K562 (cell line): ENCODE measurements around the gene FXYD1. TPM values are rescaled to one million over a fixed set of nuclear protein-coding genes. Genes with fewer than 3 reads are reported as not detected.

Source experiments
- EZH2 ChIP-seq: IDR thresholded peaks from 2 replicates; pipeline ENCODE4 v1.6.1; 2012; ENCODE audit warnings: low read depth, mild to moderate bottlenecking, inconsistent platforms, low read length, borderline replicate concordance
- IFI16 ChIP-seq: fragments of 250-450 bp; sonication (Bioruptor Pico); IDR thresholded peaks from 2 replicates; pipeline ENCODE4 v2.1.2; 2022; ENCODE audit warnings: mild to moderate bottlenecking, inconsistent platforms
- KLF13 ChIP-seq: fragments of 450-650 bp; IDR thresholded peaks from 2 replicates; pipeline ENCODE4 v1.6.1; 2016; ENCODE audit warnings: missing genetic modification characterization, low read depth, mild to moderate bottlenecking, missing compliant biosample characterization, moderate library complexity, borderline replicate concordance
- RFX1 ChIP-seq: fragments of 450-650 bp; IDR thresholded peaks from 2 replicates; pipeline ENCODE4 v1.6.1; 2016; ENCODE audit warnings: mild to moderate bottlenecking, moderate library complexity
- ZBTB8A ChIP-seq: fragments of 450-650 bp; IDR thresholded peaks from 2 replicates; pipeline ENCODE4 v1.6.1; 2018; ENCODE audit warnings: mild to moderate bottlenecking, moderate library complexity; ENCODE audit not compliant: partially characterized antibody
- ZNF589 ChIP-seq: fragments of 200-800 bp; sonication (Bioruptor generic); IDR thresholded peaks from 2 replicates; pipeline ENCODE4 v1.6.1; 2016; ENCODE audit warnings: low read depth, missing genetic modification characterization, missing compliant biosample characterization
- polyA plus RNA-seq, 8 experiments: library from polyadenylated mRNA; depleted of rRNA in 4 of 8; stranded (reverse) in 5 of 8; unstranded in 3 of 8; fragments of >200 nt; fragmentation: Nextera tagmentation in 2 of 8; fragmentation: Illumina TruSeq in 1 of 8; extraction: Ambion mirVana in 2 of 8; extraction: Trizol in 1 of 8; gene quantifications; 2 replicates each; pipeline versions ENCODE4 v1.2.1 to v1.2.3, GENCODE V29; 2011 to 2014; ENCODE audit warnings: inconsistent platforms in 1 of 8, missing spikeins in 1 of 8
- total RNA-seq, 7 experiments: library from RNA; depleted of rRNA in 6 of 7; stranded (reverse); fragments of >200 nt in 6 of 7; fragmentation: Illumina TruSeq in 2 of 7; extraction: Trizol in 2 of 7; gene quantifications; 2 replicates each; pipeline versions ENCODE4 v1.2.1 to v1.2.3, GENCODE V29; 2011 to 2021; ENCODE audit warnings: low replicate concordance in 1 of 7
- TF ChIP-seq, protein P1 (sequence below): fragments of 250-450 bp; sonication (Bioruptor Pico); IDR thresholded peaks from 2 replicates; pipeline ENCODE4 v1.8.0; 2021; ENCODE audit warnings: mild to moderate bottlenecking, moderate library complexity
- TF ChIP-seq, protein P2 (sequence below): fragments of 450-650 bp; IDR thresholded peaks from 2 replicates; pipeline ENCODE4 v1.6.1; 2016; ENCODE audit warnings: missing biosample characterization, missing genetic modification characterization
- TF ChIP-seq, protein P3 (sequence below): fragments of 450-650 bp; IDR thresholded peaks from 2 replicates; pipeline ENCODE4 v1.7.1; 2018; ENCODE audit warnings: mild to moderate bottlenecking, low read depth; ENCODE audit not compliant: partially characterized antibody
- TF ChIP-seq, protein P4 (sequence below): fragments of 450-650 bp; IDR thresholded peaks from 2 replicates; pipeline ENCODE4 v1.6.1; 2017; ENCODE audit warnings: antibody characterized with exemption, mild to moderate bottlenecking

FXYD1 gene
- total and polyA plus RNA-seq, 9 of the 15 experiments (the other 6 are each of a cell fraction or from before 2014, with no cell fraction given), result 0.40 to 3.2 (median 1.8) TPM; not detected in 3

DNA sequence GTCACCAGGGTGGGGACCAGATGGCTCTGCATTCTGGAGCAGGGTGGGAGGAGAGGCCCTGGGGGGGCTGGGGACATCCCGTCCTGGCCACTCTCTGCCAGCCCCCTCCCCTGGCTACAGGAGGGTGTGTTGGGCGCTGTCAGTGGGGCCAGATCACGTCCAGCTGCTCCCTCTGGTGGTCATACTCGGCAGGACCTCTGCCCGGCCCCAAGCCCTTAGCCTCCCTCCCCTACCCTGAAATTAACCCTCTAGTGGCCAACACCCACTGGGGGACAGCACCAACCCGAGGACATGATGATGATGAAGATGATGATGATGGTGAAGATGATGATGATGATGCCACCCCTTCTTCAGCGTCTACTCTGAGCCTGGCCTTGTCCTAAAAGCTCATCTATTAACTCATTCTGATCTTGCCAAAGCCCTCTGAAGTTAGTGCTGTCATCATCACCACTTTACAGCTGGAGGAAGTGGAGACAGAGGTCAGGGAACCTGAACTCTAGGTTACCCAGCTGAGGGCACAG, 3.2 kb upstream of the FXYD1 start (continued):
- TF ChIP-seq, protein P1, sequence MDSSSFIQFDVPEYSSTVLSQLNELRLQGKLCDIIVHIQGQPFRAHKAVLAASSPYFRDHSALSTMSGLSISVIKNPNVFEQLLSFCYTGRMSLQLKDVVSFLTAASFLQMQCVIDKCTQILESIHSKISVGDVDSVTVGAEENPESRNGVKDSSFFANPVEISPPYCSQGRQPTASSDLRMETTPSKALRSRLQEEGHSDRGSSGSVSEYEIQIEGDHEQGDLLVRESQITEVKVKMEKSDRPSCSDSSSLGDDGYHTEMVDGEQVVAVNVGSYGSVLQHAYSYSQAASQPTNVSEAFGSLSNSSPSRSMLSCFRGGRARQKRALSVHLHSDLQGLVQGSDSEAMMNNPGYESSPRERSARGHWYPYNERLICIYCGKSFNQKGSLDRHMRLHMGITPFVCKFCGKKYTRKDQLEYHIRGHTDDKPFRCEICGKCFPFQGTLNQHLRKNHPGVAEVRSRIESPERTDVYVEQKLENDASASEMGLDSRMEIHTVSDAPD (CRISPR knock-in tag), result no peak
- TF ChIP-seq, protein P2, sequence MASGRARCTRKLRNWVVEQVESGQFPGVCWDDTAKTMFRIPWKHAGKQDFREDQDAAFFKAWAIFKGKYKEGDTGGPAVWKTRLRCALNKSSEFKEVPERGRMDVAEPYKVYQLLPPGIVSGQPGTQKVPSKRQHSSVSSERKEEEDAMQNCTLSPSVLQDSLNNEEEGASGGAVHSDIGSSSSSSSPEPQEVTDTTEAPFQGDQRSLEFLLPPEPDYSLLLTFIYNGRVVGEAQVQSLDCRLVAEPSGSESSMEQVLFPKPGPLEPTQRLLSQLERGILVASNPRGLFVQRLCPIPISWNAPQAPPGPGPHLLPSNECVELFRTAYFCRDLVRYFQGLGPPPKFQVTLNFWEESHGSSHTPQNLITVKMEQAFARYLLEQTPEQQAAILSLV, result no peak
- no peak for TF ChIP-seq ZBTB8A
- TF ChIP-seq, protein P3, sequence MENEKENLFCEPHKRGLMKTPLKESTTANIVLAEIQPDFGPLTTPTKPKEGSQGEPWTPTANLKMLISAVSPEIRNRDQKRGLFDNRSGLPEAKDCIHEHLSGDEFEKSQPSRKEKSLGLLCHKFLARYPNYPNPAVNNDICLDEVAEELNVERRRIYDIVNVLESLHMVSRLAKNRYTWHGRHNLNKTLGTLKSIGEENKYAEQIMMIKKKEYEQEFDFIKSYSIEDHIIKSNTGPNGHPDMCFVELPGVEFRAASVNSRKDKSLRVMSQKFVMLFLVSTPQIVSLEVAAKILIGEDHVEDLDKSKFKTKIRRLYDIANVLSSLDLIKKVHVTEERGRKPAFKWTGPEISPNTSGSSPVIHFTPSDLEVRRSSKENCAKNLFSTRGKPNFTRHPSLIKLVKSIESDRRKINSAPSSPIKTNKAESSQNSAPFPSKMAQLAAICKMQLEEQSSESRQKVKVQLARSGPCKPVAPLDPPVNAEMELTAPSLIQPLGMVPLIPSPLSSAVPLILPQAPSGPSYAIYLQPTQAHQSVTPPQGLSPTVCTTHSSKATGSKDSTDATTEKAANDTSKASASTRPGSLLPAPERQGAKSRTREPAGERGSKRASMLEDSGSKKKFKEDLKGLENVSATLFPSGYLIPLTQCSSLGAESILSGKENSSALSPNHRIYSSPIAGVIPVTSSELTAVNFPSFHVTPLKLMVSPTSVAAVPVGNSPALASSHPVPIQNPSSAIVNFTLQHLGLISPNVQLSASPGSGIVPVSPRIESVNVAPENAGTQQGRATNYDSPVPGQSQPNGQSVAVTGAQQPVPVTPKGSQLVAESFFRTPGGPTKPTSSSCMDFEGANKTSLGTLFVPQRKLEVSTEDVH, result no peak
- TF ChIP-seq KLF13 (tag), result no peak
- no peak for TF ChIP-seq ZNF589 (CRISPR knock-in tag)
- TF ChIP-seq EZH2, result no peak
- no peak for TF ChIP-seq RFX1
- TF ChIP-seq, protein P4, sequence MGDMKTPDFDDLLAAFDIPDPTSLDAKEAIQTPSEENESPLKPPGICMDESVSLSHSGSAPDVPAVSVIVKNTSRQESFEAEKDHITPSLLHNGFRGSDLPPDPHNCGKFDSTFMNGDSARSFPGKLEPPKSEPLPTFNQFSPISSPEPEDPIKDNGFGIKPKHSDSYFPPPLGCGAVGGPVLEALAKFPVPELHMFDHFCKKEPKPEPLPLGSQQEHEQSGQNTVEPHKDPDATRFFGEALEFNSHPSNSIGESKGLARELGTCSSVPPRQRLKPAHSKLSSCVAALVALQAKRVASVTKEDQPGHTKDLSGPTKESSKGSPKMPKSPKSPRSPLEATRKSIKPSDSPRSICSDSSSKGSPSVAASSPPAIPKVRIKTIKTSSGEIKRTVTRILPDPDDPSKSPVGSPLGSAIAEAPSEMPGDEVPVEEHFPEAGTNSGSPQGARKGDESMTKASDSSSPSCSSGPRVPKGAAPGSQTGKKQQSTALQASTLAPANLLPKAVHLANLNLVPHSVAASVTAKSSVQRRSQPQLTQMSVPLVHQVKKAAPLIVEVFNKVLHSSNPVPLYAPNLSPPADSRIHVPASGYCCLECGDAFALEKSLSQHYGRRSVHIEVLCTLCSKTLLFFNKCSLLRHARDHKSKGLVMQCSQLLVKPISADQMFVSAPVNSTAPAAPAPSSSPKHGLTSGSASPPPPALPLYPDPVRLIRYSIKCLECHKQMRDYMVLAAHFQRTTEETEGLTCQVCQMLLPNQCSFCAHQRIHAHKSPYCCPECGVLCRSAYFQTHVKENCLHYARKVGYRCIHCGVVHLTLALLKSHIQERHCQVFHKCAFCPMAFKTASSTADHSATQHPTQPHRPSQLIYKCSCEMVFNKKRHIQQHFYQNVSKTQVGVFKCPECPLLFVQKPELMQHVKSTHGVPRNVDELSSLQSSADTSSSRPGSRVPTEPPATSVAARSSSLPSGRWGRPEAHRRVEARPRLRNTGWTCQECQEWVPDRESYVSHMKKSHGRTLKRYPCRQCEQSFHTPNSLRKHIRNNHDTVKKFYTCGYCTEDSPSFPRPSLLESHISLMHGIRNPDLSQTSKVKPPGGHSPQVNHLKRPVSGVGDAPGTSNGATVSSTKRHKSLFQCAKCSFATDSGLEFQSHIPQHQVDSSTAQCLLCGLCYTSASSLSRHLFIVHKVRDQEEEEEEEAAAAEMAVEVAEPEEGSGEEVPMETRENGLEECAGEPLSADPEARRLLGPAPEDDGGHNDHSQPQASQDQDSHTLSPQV, result no peak
- TF ChIP-seq IFI16 (CRISPR knock-in tag), result no peak
